Measurements from ENCODE around the gene WT1.
"Not testable (repeated sequence)": the region's sequence is repeated elsewhere in the genome, so short reads cannot be mapped to it uniquely, and the experiment has no call there.

Gene WT1

DNA sequence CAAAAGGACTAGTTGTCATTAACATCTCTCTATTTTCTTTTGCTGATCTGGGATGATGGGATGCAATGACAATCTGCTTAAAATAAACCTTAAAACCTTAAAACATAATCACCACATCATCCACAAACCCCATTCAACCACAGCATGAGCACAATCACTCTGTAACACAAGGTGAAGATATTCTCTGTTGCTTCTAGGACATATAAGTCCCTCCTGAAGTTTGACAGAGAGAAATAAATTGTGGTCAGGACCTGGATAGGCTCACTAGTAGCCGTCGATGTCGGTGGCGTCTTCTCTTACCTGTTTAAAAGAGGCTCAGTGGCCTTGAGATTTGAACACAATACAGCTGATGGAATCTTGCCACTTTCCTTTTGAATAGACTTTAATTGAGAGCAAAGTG lies 47.9 kb downstream of the WT1 start:
- no peaks in the 10 kb centered on the region for H3K4me1 Mint-ChIP-seq
- no peak overlapping the region for H3K4me3 Mint-ChIP-seq
- peaks cover 1% of the 10 kb centered on the region for H3K36me3 Mint-ChIP-seq (ENCODE audit: insufficient read depth)
- ATAC-seq (replicated peaks; ENCODE audit: extremely low read depth, poor library complexity, severe bottlenecking) (no peak), DNase-seq (ENCODE audit: low spot score in 2 of 2) (no peak)
- peaks cover 38% of the 10 kb centered on the region for H3K27me3 Mint-ChIP-seq
- H3K9me3 Mint-ChIP-seq = no peaks in the 10 kb centered on the region
- no peak overlapping the region for H3K27ac Mint-ChIP-seq (ENCODE audit: low read depth)

DNA sequence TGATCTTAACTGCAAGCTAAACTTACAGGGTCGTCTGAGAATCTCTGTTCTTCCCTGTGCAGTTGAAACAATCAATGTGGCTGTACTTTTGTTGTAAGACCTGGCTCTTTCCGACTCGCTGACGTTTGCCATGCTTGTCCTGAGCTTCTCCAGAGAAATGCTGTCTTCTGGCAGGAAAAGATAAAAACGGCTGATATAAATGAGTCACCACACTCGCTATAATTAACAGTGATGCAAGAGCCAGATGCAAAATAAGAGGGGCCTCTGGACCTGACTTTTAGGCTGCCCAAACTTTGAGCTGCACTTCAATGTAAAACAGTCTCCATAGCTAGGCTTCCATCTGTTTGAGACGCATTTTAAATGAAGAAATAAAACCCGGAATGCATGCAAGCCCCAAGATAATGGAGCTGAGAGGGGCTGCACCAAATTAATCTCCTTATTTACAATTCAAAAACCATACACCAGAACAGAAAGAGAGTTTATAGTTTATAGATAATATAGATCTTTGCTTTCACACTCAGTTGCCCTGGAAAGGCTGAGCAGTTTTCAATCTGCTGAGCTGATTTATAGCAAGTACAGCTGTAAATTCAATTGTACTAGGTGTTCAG lies 48.5 kb downstream of the WT1 start:
- Mint-ChIP-seq H3K27me3 (peaks cover 38% of the 10 kb centered on the region), H3K4me1 (no peaks in the 10 kb centered on the region), H3K4me3 (no peak overlapping the region), H3K36me3 (ENCODE audit: insufficient read depth) (peaks cover 3% of the 10 kb centered on the region), H3K9me3 (no peaks in the 10 kb centered on the region), H3K27ac (ENCODE audit: low read depth) (no peak overlapping the region)
- DNase-seq (ENCODE audit: low spot score in 2 of 2) = no peak
- no peak for ATAC-seq (replicated peaks; ENCODE audit: extremely low read depth, poor library complexity, severe bottlenecking)

DNA sequence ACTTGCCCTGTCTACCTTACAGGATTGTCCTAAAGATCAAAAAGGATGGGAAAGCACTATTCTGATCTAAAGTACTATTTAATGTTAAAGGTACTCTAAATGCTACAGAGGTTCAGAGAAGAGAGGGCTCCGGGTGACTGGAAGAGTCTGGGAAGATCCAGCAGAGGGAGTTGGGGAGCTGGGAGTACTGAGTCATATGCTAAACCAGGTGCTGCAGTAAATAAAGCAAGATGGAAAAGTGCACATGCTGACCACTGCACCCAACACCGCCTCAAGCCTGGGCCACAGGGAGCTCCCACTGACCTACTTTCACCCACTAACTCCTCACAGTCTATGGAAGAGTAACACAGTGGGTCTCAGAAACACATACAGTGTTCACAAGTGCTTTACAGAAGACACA lies 49.3 kb downstream of the WT1 start:
- ATAC-seq (replicated peaks; ENCODE audit: extremely low read depth, poor library complexity, severe bottlenecking) = no peak
- Mint-ChIP-seq H3K36me3 (ENCODE audit: insufficient read depth) (peaks cover 3% of the 10 kb centered on the region), H3K27me3 (peaks cover 38% of the 10 kb centered on the region), H3K9me3 (no peaks in the 10 kb centered on the region), H3K4me3 (no peak overlapping the region), H3K4me1 (no peaks in the 10 kb centered on the region), H3K27ac (ENCODE audit: low read depth) (no peak overlapping the region)
- no peak for DNase-seq (ENCODE audit: low spot score in 2 of 2)

DNA sequence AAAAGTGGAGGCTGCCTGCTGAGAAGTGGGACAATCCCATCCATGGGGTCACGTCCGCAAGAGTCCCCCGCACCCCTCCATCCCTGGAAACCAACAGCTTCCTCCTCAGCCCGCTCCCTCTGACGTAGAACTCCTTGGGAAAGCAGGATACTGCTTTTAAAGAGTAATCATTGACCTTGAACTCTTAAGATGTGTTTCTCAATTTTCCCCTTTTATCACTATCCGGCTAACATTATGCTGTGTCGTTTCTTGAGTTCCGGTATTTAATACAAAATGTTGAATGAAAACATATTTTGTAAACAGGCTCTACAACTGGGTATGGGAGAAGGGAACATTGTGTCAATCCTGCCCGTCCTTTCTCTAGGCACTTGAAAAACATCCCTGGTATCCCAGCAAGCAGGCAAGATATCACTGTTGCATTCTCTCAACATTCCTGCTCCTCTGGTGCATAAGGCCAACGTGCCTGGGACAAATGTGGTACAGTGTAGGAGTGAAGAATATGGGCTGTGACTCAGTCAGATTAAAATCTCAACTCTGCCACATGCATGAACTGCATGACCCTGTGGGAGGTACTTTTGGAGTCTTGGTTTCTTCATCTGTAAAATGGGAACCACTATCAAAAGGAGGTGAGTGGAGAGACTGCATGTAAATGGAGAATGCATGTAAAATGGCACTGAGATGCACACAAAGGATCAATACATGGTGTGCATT lies 52.8 kb downstream of the WT1 start:
- DNase-seq (ENCODE audit: low spot score in 2 of 2) (no peak), ATAC-seq (replicated peaks; ENCODE audit: extremely low read depth, poor library complexity, severe bottlenecking) (no peak)
- Mint-ChIP-seq H3K9me3 (no peaks in the 10 kb centered on the region), H3K4me1 (no peaks in the 10 kb centered on the region), H3K4me3 (no peak overlapping the region), H3K27ac (ENCODE audit: low read depth) (no peak overlapping the region), H3K36me3 (ENCODE audit: insufficient read depth) (peaks cover 3% of the 10 kb centered on the region), H3K27me3 (peaks cover 38% of the 10 kb centered on the region)

DNA sequence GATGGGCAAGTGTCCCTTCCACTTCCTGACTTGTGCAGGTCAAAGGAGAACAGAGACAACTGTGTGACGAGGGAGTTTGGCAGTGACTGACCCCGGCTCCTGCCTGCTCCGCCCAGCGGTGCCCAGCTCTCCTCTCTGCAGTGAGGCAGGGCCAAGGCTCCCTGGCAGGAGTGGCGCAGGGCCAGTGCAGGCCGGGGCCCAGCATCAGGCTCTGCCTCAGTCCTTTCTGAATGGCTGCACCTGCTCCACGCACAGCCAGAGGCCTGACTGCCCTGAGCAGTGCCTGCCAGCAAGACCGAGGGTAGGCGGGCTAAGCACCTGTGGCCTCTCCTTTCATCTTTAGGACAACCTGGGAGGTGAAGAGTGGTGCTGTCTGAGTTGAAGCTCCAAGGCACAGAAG lies 54.2 kb downstream of the WT1 start:
- no peak for ATAC-seq (replicated peaks; ENCODE audit: extremely low read depth, poor library complexity, severe bottlenecking)
- peaks cover 3% of the 10 kb centered on the region for H3K36me3 Mint-ChIP-seq (ENCODE audit: insufficient read depth)
- DNase-seq (ENCODE audit: low spot score in 2 of 2) = no peak
- peaks cover 45% of the 10 kb centered on the region for H3K27me3 Mint-ChIP-seq
- H3K27ac Mint-ChIP-seq (ENCODE audit: low read depth) = no peak overlapping the region
- no peaks in the 10 kb centered on the region for H3K9me3 Mint-ChIP-seq
- H3K4me3 Mint-ChIP-seq = no peak overlapping the region
- no peaks in the 10 kb centered on the region for H3K4me1 Mint-ChIP-seq

DNA sequence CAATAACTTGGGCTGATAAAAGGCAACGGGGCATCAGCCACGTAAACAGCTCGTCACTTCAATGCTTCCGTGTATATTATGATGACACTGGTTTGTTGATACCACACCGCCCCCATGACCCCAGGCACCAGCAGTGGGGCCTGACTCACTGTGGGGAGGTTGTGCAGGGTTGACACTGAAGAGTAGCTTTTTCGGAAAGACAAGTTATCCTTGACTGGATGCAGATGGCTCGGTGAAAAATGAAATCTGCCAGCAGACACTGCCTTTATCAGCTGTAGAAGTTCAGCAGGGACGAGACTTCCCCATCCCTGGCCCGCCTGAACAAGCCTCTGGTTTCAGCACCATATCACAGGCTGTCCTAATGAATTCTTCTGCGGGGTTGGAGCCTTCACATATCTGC lies 55.6 kb downstream of the WT1 start:
- ATAC-seq (replicated peaks; ENCODE audit: extremely low read depth, poor library complexity, severe bottlenecking) = no peak
- Mint-ChIP-seq H3K4me1 (no peaks in the 10 kb centered on the region), H3K27ac (ENCODE audit: low read depth) (no peak overlapping the region), H3K9me3 (peaks cover 4% of the 10 kb centered on the region), H3K36me3 (ENCODE audit: insufficient read depth) (peaks cover 3% of the 10 kb centered on the region), H3K4me3 (no peak overlapping the region), H3K27me3 (peaks cover 36% of the 10 kb centered on the region)
- no peak for DNase-seq (ENCODE audit: low spot score in 2 of 2)

DNA sequence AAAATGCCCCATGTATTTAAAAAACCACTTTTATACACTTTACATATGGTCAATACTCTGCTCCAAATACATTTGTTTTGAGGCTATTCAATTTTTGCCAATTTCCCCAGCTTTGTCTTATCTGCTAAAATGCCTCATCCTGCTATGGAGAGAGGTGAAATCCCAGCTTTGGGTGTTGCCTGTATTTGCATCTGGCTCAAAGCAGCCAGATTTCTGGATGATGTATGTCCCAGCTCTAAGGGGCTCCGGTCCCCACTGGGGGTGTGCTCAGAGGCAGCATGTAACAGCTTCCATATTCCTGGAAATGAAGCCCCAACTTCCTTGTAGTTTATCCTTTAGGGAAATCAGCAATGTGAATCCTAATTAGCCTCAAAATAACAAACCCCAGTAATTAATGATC lies 59.5 kb downstream of the WT1 start:
- no peak for ATAC-seq (replicated peaks; ENCODE audit: extremely low read depth, poor library complexity, severe bottlenecking)
- H3K4me3 Mint-ChIP-seq = no peak overlapping the region
- no peak overlapping the region for H3K27ac Mint-ChIP-seq (ENCODE audit: low read depth)
- H3K27me3 Mint-ChIP-seq = peaks cover 19% of the 10 kb centered on the region
- H3K9me3 Mint-ChIP-seq = peaks cover 8% of the 10 kb centered on the region
- no peaks in the 10 kb centered on the region for H3K36me3 Mint-ChIP-seq (ENCODE audit: insufficient read depth)
- no peaks in the 10 kb centered on the region for H3K4me1 Mint-ChIP-seq
- DNase-seq (ENCODE audit: low spot score in 2 of 2) = no peak

DNA sequence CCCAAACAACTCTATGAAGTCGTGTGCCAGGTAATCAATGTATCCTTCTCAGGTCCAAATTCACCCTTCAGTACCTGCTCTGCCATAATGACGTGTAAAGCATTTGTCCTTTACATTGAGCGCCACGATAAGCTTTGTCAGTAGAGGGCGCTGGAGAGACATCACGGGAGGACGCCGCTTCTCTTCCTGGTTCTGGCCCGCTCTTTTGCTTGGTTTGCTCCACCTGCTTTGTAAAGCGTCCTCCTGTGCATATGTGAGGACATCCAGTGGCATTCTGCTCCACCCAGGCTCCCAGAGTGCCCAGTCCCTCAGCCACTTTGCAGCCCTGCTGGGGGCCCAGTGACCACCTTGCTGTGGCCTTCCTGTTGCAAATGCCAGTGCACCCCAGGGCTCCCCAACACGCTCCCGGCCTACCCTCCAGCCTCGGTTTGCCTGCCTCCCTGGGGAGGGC lies 61.1 kb downstream of the WT1 start:
- Mint-ChIP-seq H3K36me3 (ENCODE audit: insufficient read depth) (no peaks in the 10 kb centered on the region), H3K27ac (ENCODE audit: low read depth) (no peak overlapping the region), H3K4me1 (no peaks in the 10 kb centered on the region), H3K4me3 (no peak overlapping the region), H3K9me3 (peaks cover 14% of the 10 kb centered on the region), H3K27me3 (peaks cover 19% of the 10 kb centered on the region)
- DNase-seq (ENCODE audit: low spot score in 2 of 2) (no peak), ATAC-seq (replicated peaks; ENCODE audit: extremely low read depth, poor library complexity, severe bottlenecking) (no peak)

DNA sequence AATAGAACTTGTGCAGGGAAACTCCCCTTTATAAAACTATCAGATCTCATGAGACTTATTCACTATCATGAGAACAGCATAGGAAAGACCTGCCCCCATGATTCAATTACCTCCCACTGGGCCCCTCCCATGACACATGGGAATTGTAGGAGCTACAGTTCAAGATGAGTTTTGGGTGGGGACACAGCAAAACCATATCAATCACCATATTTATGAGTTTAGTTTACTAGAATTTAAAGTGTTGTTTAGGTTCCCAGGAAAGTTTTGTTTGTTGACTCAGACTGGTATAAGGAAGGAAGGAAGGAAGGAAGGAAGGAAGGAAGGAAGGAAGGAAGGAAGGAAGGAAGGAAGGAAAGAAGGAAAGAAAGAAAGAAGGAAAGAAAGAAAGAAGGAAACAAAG lies 65.4 kb downstream of the WT1 start:
- H3K4me1 Mint-ChIP-seq; H3K27me3 Mint-ChIP-seq; ATAC-seq (replicated peaks; ENCODE audit: extremely low read depth, poor library complexity, severe bottlenecking); H3K36me3 Mint-ChIP-seq (ENCODE audit: insufficient read depth); H3K27ac Mint-ChIP-seq (ENCODE audit: low read depth); H3K4me3 Mint-ChIP-seq; DNase-seq (ENCODE audit: low spot score in 2 of 2): not testable (repeated sequence)
- H3K9me3 Mint-ChIP-seq = peaks cover 13% of the 10 kb centered on the region

DNA sequence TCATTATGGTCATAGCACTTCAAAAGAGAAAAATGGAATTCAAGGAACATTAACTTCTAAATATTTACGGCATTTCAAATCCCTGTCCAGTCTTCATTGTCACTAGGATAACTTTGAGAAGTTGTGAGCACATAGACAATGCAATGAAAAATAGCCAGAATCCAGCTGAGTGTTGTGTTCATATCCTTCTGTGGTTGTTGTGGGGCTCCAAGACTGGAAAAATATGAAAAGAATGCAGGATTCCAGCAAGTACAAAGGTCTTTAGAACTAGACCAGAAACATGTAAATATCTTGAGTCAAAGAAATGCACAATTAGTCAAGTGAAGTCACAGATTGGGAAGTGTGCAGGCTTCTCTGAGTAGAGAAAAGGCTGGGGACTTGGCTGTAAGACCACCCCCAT lies 68.7 kb downstream of the WT1 start:
- Mint-ChIP-seq H3K4me1 (no peaks in the 10 kb centered on the region), H3K9me3 (peaks cover 6% of the 10 kb centered on the region), H3K36me3 (ENCODE audit: insufficient read depth) (no peaks in the 10 kb centered on the region), H3K27me3 (peaks cover 36% of the 10 kb centered on the region), H3K4me3 (no peak overlapping the region), H3K27ac (ENCODE audit: low read depth) (no peak overlapping the region)
- no peak for DNase-seq (ENCODE audit: low spot score in 2 of 2)
- ATAC-seq (replicated peaks; ENCODE audit: extremely low read depth, poor library complexity, severe bottlenecking) = no peak

DNA sequence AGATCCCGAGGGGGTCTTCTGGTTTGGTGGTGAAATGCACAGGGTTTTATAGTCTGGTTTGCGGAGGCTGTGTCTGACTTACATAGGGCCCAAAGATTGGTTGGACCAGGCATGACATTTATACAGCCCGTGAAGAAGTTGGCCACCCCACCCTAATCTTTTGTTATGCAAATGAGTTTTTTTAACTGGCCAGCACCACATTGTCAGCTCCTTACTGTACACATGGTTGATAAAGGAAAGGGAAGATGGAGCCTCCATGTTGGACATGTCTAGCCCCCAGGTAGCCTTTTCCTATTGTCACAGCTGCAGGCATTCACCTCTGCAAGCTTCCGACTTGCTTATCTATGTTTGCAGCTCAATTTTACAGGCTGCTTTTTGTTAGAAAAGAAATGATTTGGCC lies 70.1 kb downstream of the WT1 start:
- no peak for DNase-seq (ENCODE audit: low spot score in 2 of 2)
- H3K36me3 Mint-ChIP-seq (ENCODE audit: insufficient read depth) = no peaks in the 10 kb centered on the region
- peaks cover 42% of the 10 kb centered on the region for H3K27me3 Mint-ChIP-seq
- no peaks in the 10 kb centered on the region for H3K4me1 Mint-ChIP-seq
- H3K27ac Mint-ChIP-seq (ENCODE audit: low read depth) = no peak overlapping the region
- no peak overlapping the region for H3K4me3 Mint-ChIP-seq
- H3K9me3 Mint-ChIP-seq = peaks cover 4% of the 10 kb centered on the region
- ATAC-seq (replicated peaks; ENCODE audit: extremely low read depth, poor library complexity, severe bottlenecking) = no peak

DNA sequence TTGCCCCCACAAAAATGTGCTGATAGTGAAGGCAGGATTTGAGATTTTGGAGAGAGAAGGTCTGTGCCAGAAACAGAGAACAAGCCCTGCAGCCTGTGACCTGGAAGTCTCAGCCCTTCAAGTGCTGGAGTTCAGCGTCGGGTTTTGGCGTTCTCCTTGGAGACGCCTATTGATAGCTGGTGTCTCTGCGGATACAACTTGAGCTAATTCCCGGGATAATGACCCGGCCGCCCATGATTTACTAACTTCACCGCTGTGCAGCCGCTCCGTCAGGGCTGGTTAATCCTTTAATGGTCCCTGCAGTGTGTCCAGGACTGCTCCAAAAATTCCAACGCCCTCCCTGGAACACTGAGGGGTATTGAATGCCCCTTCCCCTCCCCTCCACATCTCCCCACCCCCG lies 76.6 kb downstream of the WT1 start:
- H3K4me1 Mint-ChIP-seq = no peaks in the 10 kb centered on the region

DNA sequence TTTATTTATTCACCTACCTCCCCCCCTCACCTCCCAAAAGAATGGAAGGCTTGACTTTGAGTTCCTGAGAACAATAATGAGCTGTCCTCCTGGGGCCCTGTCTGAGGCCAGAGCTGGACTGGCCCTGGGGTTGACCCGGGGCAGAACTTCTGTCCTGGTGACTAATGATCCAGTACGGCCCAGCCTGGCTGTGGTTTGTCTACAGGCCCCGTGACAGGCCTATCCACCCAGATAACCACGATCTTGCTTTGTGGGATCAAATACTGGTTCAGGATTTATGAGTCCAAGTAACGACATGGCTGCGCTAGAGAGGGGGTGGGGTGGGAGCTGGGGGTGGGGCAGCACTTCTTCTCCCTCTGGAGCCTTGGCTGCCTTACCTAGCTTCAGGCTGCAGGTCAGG lies 81.5 kb downstream of the WT1 start:
- no peaks in the 10 kb centered on the region for H3K9me3 Mint-ChIP-seq
- no peak overlapping the region for H3K4me3 Mint-ChIP-seq
- no peak for DNase-seq (ENCODE audit: low spot score in 2 of 2)
- H3K4me1 Mint-ChIP-seq = no peaks in the 10 kb centered on the region
- no peak for ATAC-seq (replicated peaks; ENCODE audit: extremely low read depth, poor library complexity, severe bottlenecking)
- H3K27ac Mint-ChIP-seq (ENCODE audit: low read depth) = no peak overlapping the region
- H3K27me3 Mint-ChIP-seq = peaks cover 23% of the 10 kb centered on the region
- H3K36me3 Mint-ChIP-seq (ENCODE audit: insufficient read depth) = no peaks in the 10 kb centered on the region

More for the DNA sequence above, 76.6 kb downstream of the WT1 start:
- H3K9me3 Mint-ChIP-seq = no peaks in the 10 kb centered on the region
- H3K4me3 Mint-ChIP-seq = no peak overlapping the region
- H3K27me3 Mint-ChIP-seq = peaks cover 50% of the 10 kb centered on the region
- DNase-seq (ENCODE audit: low spot score in 2 of 2) (no peak), ATAC-seq (replicated peaks; ENCODE audit: extremely low read depth, poor library complexity, severe bottlenecking) (no peak)
- H3K27ac Mint-ChIP-seq (ENCODE audit: low read depth) = no peak overlapping the region
- H3K36me3 Mint-ChIP-seq (ENCODE audit: insufficient read depth) = no peaks in the 10 kb centered on the region

Measured in central memory CD8-positive, alpha-beta T cell (primary cell).